Measurements from ENCODE around the gene DCAF8L1. TPM values are rescaled to one million over a fixed set of nuclear protein-coding genes. Genes with fewer than 3 reads are reported as not detected.

DCAF8L1 gene
- total RNA-seq, 1 donor from 2014 or later, result not detected

- Histone ChIP-seq H3K4me3 (no peak overlapping the region), H3K36me3 (no peaks in the 10 kb centered on the region), H3K9me3 (no peaks in the 10 kb centered on the region), H3K4me1 (no peaks in the 10 kb centered on the region), H3K27me3 (no peaks in the 10 kb centered on the region), H3K27ac (no peak overlapping the region)
- no peak for TF ChIP-seq CTCF (IDR thresholded peaks at IDR 0.05)
- intact Hi-C loops (cut with DNase I), result no loop called here
- DNase-seq (ENCODE audit: low spot score in 2 of 2), result no peak
Observed at GRCh38 chrX:27953171-27953570, 28.1 kb downstream of the DCAF8L1 start.

- intact Hi-C loops (cut with DNase I), result no loop called here
- H3K27ac ChIP-seq, result no peak overlapping the region
- H3K36me3 ChIP-seq, result no peaks in the 10 kb centered on the region
- H3K27me3 ChIP-seq, result no peaks in the 10 kb centered on the region
- H3K9me3 ChIP-seq, result no peaks in the 10 kb centered on the region
- no peaks in the 10 kb centered on the region for H3K4me1 ChIP-seq
- TF ChIP-seq CTCF (IDR thresholded peaks at IDR 0.05), result no peak
- no peak for DNase-seq (ENCODE audit: low spot score in 2 of 2)
- no peak overlapping the region for H3K4me3 ChIP-seq
Observed at GRCh38 chrX:27933361-27933760, 47.9 kb downstream of the DCAF8L1 start.

Other genes with a start within 250 kb of the DCAF8L1 start
- not detected for gene MAGEB10, start 173.5 kb downstream of the DCAF8L1 start, total RNA-seq

All from ascending aorta (tissue), 2 donors.